Epithelial cell of proximal tubule (primary cell): ENCODE results near the gene NUP42. TPM values are rescaled to one million over a fixed set of nuclear protein-coding genes. Genes with fewer than 3 reads are reported as not detected.

Source experiments
- DNase-seq: peaks from one replicate; pipeline ENCODE4 v3.0.0-alpha.2; 2011; ENCODE audit warnings: low read depth
- H3K4me3 ChIP-seq: 2 replicates; pipeline ENCODE4 v1.5.1; 2011; ENCODE audit warnings: low read depth, mild to moderate bottlenecking, low read length
- CTCF ChIP-seq: conservative IDR thresholded peaks from 2 replicates; pipeline ENCODE4 v1.5.1; 2012; ENCODE audit warnings: low read depth, mild to moderate bottlenecking, low read length
- total RNA-seq: library from RNA; depleted of rRNA; stranded (reverse); fragments of >200 nt; gene quantifications from 2 replicates; pipeline ENCODE4 v1.2.3, GENCODE V29; 2015

The NUP42 gene
- total RNA-seq, 1 donor from 2014 or later: 22.2 TPM

- peak overlapping the region; percentile 35 for H3K4me3 ChIP-seq
- DNase-seq: peak; percentile 26
- TF ChIP-seq CTCF: no peak
Observed at GRCh38 chr7:23211589-23211988, 29.7 kb downstream of the NUP42 start.

- no peak for TF ChIP-seq CTCF
- DNase-seq: no peak
- H3K4me3 ChIP-seq: no peak overlapping the region
Observed at GRCh38 chr7:23212395-23212794, 30.5 kb downstream of the NUP42 start.

GRCh38 chr7:23212841-23213240 is 31.0 kb downstream of the NUP42 start:
- DNase-seq: no peak
- TF ChIP-seq CTCF: no peak

GRCh38 chr7:23213755-23214154 is 31.9 kb downstream of the NUP42 start:
- TF ChIP-seq CTCF: no peak
- H3K4me3 ChIP-seq: no peak overlapping the region
- DNase-seq: no peak

More at GRCh38 chr7:23212841-23213240, 31.0 kb downstream of the NUP42 start:
- no peak overlapping the region for H3K4me3 ChIP-seq

- no peak for TF ChIP-seq CTCF
- DNase-seq: no peak
- no peak overlapping the region for H3K4me3 ChIP-seq
Observed at GRCh38 chr7:23214423-23214822, 32.6 kb downstream of the NUP42 start.

GRCh38 chr7:23214938-23215337 is 33.1 kb downstream of the NUP42 start:
- no peak for DNase-seq
- TF ChIP-seq CTCF: no peak
- no peak overlapping the region for H3K4me3 ChIP-seq

GRCh38 chr7:23216021-23216420 is 34.2 kb downstream of the NUP42 start:
- no peak for DNase-seq
- no peak overlapping the region for H3K4me3 ChIP-seq
- TF ChIP-seq CTCF: no peak
